Peyer's patch (tissue), 4 donors: ENCODE data around the gene ZBTB33. TPM values are rescaled to one million over a fixed set of nuclear protein-coding genes. Genes with fewer than 3 reads are reported as not detected.

Experiments used
- DNase-seq, 3 donors: peaks; one replicate each; pipeline ENCODE4 v3.0.0-alpha.2; 2017 to 2019
- H3K27ac ChIP-seq, 4 donors: fragments of 200-600 bp; sonication (generic); one replicate each; pipeline ENCODE4 v1.5.1; 2016 to 2019
- H3K27me3 ChIP-seq, 2 donors: fragments of 200-600 bp; sonication (generic); one replicate each; pipeline ENCODE4 v1.5.1; 2019
- H3K36me3 ChIP-seq, 3 donors: fragments of 200-600 bp; sonication (generic); one replicate each; pipeline ENCODE4 v1.5.1; 2016 to 2019
- H3K4me1 ChIP-seq, 4 donors: fragments of 200-600 bp; sonication (generic); one replicate each; pipeline ENCODE4 v1.5.1; 2016 to 2019
- H3K4me3 ChIP-seq, 4 donors: fragments of 200-600 bp; sonication (generic); 1 replicate in 3 of 4; 2 replicates in 1 of 4; pipeline ENCODE4 v1.5.1; 2016 to 2019; ENCODE audit warnings: mild to moderate bottlenecking in 1 of 4
- H3K9me3 ChIP-seq, 4 donors: fragments of 200-600 bp; sonication (generic); one replicate each; pipeline ENCODE4 v1.5.1; 2016 to 2019; ENCODE audit warnings: mild to moderate bottlenecking in 1 of 4
- CTCF ChIP-seq, 6 experiments: fragments of 450-650 bp in 4 of 6; fragments of 200-600 bp in 2 of 6; sonication (generic) in 1 of 6; IDR thresholded peaks; one replicate each; pipeline ENCODE4 v1.5.1; 2017 to 2019; ENCODE audit warnings: antibody characterized with exemption in 6 of 6, mild to moderate bottlenecking in 3 of 6, moderate library complexity in 1 of 6
- POLR2A ChIP-seq, 2 donors: fragments of 450-650 bp; IDR thresholded peaks; one replicate each; pipeline ENCODE4 v1.5.1; 2017; ENCODE audit warnings: antibody characterized with exemption in 2 of 2, mild to moderate bottlenecking in 2 of 2, moderate library complexity in 2 of 2
- total RNA-seq, 4 donors: library from RNA; depleted of rRNA; stranded (reverse); fragments of >200 nt; gene quantifications; one replicate each; pipeline ENCODE4 v1.1.0, GENCODE V29; 2016

Gene ZBTB33
- total RNA-seq, 4 donors from 2014 or later = 4.9 to 13.0 (median 8.6) TPM

- Histone ChIP-seq H3K27me3 (no peaks in the 10 kb centered on the region), H3K4me3 (no peak overlapping the region), H3K27ac (no peak overlapping the region), H3K9me3 (no peaks in the 10 kb centered on the region), H3K4me1 (no peaks in the 10 kb centered on the region), H3K36me3 (no peaks in the 10 kb centered on the region)
- TF ChIP-seq CTCF (IDR thresholded peaks at IDR 0.05) (no peak), POLR2A (IDR thresholded peaks at IDR 0.05) (no peak)
- no peak for DNase-seq
Observed at GRCh38 chrX:120293015-120293414, 42.4 kb downstream of the ZBTB33 start.

GRCh38 chrX:120294651-120295050 is 44.0 kb downstream of the ZBTB33 start:
- TF ChIP-seq POLR2A (IDR thresholded peaks at IDR 0.05) = no peak
- no peaks in the 10 kb centered on the region for H3K9me3 ChIP-seq

GRCh38 chrX:120297923-120298322 is 47.3 kb downstream of the ZBTB33 start:
- H3K9me3 ChIP-seq = no peaks in the 10 kb centered on the region
- H3K4me3 ChIP-seq = no peak overlapping the region
- no peak overlapping the region for H3K27ac ChIP-seq
- no peak for TF ChIP-seq POLR2A (IDR thresholded peaks at IDR 0.05)
- TF ChIP-seq CTCF (IDR thresholded peaks at IDR 0.05) = no peak
- no peaks in the 10 kb centered on the region for H3K36me3 ChIP-seq
- no peaks in the 10 kb centered on the region for H3K4me1 ChIP-seq
- no peak for DNase-seq
- H3K27me3 ChIP-seq = no peaks in the 10 kb centered on the region

More at GRCh38 chrX:120294651-120295050, 44.0 kb downstream of the ZBTB33 start:
- H3K27me3 ChIP-seq = no peaks in the 10 kb centered on the region
- H3K4me3 ChIP-seq = no peak overlapping the region
- no peak for DNase-seq
- no peaks in the 10 kb centered on the region for H3K4me1 ChIP-seq
- H3K36me3 ChIP-seq = no peaks in the 10 kb centered on the region
- no peak overlapping the region for H3K27ac ChIP-seq

- TF ChIP-seq CTCF (IDR thresholded peaks at IDR 0.05) (no peak), POLR2A (IDR thresholded peaks at IDR 0.05) (no peak)
- H3K27me3 ChIP-seq = no peaks in the 10 kb centered on the region
- H3K9me3 ChIP-seq = no peaks in the 10 kb centered on the region
- no peak for DNase-seq
- no peaks in the 10 kb centered on the region for H3K36me3 ChIP-seq
- no peaks in the 10 kb centered on the region for H3K4me1 ChIP-seq
- H3K4me3 ChIP-seq = no peak overlapping the region
- H3K27ac ChIP-seq = no peak overlapping the region
Observed at GRCh38 chrX:120299928-120300327, 49.3 kb downstream of the ZBTB33 start.

GRCh38 chrX:120301497-120301896 is 50.9 kb downstream of the ZBTB33 start:
- Histone ChIP-seq H3K27ac (no peak overlapping the region), H3K36me3 (no peaks in the 10 kb centered on the region), H3K27me3 (no peaks in the 10 kb centered on the region), H3K4me1 (no peaks in the 10 kb centered on the region), H3K9me3 (no peaks in the 10 kb centered on the region), H3K4me3 (no peak overlapping the region)
- TF ChIP-seq CTCF (IDR thresholded peaks at IDR 0.05) (no peak), POLR2A (IDR thresholded peaks at IDR 0.05) (no peak)
- DNase-seq = no peak

- Histone ChIP-seq H3K9me3 (no peaks in the 10 kb centered on the region), H3K27ac (peak overlapping the region in 2 of 4 donors; percentile 19 to 27), H3K4me1 (no peaks in the 10 kb centered on the region), H3K4me3 (no peak overlapping the region), H3K36me3 (no peaks in the 10 kb centered on the region), H3K27me3 (no peaks in the 10 kb centered on the region)
- no peak for TF ChIP-seq CTCF (IDR thresholded peaks at IDR 0.05)
- no peak for TF ChIP-seq POLR2A (IDR thresholded peaks at IDR 0.05)
- no peak for DNase-seq
Observed at GRCh38 chrX:120301960-120302359, 51.3 kb downstream of the ZBTB33 start.
